ENCODE data around the gene CTU1.
"Not testable (repeated sequence)": the region's sequence is repeated elsewhere in the genome, so short reads cannot be mapped to it uniquely, and the experiment has no call there.

Gene CTU1

DNA sequence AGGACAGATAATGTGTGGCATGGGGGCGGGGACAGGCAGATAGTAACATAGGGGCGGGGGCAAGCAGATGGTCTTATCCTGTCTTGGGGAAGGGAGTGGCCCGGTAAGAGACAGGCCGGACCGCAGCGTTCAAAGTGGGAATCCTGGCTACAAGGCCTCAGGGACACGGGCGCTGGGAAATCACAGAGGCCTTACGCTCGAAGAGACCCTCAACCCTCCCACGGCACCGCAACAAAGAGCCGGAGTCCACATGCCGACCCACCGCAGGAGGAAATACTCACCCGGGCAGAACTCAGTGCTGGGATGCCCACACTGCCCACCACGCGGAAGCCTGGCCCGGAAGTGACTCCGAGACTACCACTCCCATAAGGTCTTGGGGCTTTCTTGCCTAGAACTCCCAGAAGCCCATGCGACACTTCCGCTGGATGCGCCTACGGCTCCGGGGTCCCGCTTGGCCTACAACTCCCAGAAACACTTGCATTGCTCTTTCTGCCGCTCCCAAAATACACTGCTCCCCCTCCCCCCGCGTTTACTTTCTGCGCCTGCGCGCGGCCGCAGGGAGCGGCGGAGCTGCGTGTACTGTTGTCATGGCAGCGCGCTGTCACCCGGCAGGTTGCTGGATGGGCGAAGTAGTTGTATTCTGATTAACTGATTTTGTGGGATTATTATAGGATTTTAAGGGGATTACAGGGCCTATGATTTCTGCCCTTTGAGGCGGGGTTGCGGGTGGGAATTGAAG lies at the start of gene CTU1:
CTU1 (minus strand) TSS at position 344 of the 739 bp plus-strand sequence. CDS start 3,840 bp downstream, outside the sequence.
- peak; percentile 100 for DNase-seq (ENCODE audit: low spot score)

DNA sequence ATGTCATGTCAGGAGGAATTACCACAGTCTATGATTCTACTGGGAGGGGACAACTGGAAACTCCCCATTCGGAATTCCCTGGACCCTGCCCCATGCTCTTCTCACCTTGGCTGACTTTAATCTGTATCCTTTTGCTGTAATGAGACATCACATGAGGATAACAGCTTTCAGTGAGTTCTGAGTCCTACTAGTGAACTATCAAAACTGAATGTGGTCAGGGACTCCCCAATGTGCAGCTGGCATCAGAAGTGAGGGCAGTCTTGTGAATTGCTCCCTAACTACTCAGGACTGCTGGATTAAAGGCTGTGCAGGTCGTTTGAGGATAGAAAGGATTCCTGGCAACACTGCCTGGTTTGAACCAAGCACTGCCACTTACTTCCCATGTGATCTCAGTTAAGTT lies 49.1 kb upstream of the CTU1 start:
- no peak for DNase-seq (ENCODE audit: low spot score)

DNA sequence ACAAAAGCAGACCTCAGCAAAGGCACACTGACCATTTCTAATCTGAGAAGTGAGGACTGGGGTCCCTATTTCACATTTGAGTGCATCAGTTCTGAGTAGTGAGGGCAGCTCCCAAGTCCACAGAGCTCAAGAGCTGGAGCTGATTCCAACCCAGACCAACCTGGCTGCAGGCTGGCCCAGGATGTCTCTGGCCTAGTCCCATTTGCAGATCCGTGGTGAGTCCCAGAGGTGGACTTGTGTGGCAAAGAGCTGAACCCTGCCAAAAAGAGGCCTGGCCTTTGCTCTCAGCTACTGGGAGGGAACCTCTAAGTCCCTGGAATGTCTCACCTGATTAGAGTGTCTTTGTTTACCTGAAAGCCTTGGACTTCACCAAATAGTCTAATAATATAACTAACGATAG lies 48.5 kb upstream of the CTU1 start:
- no peak for DNase-seq (ENCODE audit: low spot score)

DNA sequence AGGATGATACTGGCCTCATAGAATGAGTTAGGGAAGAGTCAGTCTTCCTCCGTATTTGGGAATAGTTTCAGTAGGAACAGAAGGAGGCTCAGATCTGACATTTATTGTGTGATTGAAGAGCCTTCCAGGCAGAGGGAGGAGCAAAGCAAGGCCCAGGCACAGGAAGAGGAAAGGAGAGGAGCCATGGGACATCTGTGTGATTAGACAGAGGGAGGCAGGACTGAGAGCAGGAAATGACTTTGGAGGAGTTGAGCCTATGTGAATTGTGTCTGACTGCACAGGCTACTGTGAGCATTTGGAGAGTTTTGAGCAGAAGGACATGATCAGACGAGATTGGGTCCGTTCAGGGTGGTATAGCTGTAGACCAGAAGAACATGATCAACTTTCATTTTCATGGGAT lies 42.4 kb upstream of the CTU1 start:
- no peak for DNase-seq (ENCODE audit: low spot score)

DNA sequence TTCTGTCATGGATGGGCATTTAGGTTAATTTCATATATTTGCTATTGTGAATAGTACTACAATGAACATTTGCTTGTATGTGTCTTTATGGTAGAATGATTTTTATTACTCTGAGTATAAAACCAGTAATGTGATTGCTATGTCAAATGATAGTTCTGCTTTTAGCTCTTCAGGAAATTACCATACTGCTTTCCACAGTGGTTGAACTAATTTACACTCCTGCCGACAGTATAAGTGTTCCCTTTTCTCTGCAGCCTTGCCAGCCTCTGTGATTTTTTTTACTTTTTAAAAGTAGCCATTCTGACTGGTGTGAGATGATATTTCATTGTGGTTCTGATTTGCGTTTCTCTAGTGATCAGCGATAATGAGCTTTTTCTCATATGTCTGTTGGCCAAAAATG lies 40.4 kb upstream of the CTU1 start:
- DNase-seq (ENCODE audit: low spot score) = no peak

DNA sequence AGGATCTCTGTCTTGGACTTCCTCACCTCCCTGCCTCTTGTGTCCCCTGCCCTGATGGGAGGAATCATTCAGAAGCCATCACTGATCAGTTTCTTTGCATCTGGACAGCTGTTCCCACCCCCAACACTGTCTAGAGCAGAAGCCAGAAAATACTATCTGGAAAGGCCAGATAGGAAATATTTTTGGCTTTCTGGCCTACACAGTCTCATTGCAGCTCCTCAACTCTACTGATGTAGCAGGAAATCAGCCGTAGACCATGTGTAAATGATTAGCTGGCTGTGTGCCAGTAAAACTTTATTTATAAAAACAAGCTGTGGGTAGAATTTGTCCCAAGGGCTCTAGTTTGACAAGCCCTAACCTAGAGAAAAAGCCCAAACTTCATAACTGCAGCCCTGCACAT lies 39.5 kb upstream of the CTU1 start:
- no peak for DNase-seq (ENCODE audit: low spot score)

DNA sequence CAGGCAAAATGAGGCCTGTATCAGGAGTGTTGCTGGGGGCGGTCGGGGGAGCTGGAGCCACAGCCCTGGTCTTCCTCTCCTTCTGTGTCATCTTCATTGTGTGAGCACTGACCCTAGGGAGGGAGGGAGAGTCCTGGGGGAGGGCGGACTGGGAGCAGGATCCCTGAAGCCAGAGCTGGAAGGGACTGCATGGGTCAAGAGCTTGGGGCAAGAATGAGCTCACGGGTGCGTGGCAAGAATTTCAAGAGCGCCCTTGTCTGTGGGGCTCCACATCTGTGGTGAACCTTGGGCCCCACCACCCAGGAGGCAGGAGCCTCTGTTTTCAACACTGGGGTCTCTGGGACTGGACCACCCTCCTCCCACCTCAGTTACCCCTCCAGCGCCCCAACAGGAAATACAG lies 38.5 kb upstream of the CTU1 start:
- no peak for DNase-seq (ENCODE audit: low spot score)

DNA sequence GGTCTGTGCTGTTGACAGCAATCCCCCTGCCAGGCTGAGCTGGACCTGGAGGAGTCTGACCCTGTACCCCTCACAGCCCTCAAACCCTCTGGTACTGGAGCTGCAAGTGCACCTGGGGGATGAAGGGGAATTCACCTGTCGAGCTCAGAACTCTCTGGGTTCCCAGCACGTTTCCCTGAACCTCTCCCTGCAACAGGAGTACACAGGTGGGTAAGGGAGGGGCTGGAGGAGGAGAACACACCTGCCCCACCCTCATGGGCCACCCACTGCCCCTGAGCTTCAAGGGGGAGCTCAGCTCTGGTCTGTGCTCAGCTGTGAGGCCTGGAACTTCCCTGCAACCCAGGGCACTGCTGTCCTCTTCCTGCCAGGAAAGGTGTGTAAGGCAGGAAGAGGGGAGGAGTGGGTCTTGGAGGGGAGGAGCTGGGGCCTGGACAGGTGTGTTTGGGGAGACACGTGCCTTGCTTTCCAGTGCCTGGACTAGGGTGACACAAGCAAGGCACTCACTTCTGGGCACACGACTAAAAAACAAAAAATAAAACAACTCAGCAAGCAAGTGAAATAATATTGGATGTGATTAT lies 37.8 kb upstream of the CTU1 start:
- DNase-seq (ENCODE audit: low spot score) = no peak

DNA sequence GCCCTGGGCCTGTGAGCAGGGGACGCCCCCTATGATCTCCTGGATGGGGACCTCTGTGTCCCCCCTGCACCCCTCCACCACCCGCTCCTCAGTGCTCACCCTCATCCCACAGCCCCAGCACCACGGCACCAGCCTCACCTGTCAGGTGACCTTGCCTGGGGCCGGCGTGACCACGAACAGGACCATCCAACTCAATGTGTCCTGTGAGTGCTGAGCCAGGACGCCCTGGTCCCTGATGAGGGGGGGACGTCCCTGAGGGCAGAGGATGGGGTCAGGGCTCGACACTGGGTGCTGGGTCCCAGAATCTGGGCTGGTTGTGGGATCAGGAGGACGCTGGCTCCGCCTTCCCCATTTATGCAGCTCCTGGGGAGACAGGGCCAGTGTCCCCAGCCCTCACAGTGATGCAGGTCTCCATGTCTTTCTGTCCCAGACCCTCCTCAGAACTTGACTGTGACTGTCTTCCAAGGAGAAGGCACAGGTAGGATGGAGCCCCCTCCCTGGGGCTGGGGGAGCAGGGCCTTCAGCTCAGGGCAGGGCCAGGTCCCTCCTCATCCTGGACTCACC lies 36.4 kb upstream of the CTU1 start:
- DNase-seq (ENCODE audit: low spot score) = no peak

DNA sequence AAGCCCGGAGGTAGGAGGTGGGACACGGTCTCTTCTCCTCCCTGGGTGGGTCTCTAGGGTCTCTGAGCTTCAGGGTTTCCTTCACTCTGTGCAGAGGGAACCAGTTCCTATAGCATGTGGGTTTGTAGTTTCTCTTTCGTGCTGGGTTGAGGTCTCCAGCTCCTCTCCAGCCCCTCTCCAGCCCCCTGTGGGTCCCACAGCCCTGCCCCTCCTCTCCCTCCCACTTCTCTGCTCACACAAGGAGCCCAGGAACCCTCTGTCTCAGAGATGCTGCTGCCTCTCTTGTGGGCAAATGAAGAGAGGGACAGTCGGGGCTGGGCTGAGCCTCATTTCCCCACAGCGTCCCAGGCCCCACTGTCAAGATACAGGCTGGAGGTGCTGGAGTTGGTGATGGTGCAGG lies 35.3 kb upstream of the CTU1 start:
- DNase-seq (ENCODE audit: low spot score) = no peak

DNA sequence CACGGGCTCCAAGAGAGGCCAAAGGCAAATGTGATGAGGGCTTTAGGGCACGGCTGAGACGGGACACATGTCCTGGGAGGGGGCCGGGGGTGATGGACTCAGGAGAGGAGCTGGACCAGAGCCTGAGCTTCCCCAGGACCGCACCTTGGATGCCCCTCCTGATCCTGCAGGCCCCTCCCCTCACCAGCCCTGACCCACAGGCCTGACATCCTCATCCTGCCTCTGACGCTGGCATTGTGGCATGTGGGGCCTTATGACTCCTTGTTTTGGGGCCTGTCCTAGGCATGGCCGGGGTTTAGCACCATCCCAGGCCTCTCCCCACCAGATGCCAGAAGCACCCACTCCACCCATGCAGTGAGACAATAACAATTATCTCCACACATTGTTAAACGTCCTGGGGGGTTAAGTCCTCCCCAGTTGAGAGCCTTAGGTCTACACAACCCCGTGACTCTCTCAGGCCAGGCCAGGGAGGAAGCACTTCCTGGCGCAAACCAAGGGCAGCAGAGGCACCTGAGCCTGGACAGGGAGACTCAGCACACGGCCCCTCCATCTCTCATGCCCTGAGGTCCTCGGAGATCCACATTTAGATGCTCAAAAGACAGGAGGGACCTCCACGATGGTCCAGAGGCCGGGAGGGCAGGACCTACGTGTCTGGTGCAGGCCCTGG lies 34.7 kb upstream of the CTU1 start:
- not testable (repeated sequence) for DNase-seq (ENCODE audit: low spot score)

DNA sequence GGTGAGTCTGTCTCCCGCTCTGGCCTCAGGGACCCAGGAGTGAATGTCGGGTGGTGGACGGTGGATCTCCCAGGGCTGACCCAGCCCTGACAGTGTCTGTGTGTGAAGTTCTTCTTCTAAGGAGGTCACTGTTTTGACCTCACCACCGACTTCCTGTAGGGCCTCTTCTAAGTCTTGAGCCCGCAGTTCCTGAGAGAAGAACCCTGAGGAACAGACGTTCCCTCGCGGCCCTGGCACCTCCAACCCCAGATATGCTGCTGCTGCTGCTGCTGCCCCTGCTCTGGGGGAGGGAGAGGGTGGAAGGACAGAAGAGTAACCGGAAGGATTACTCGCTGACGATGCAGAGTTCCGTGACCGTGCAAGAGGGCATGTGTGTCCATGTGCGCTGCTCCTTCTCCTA lies 33.9 kb upstream of the CTU1 start, which contains the start of gene SIGLEC7:
SIGLEC7 (plus strand) TSS at position 183 of the 400 bp plus-strand sequence; CDS start at position 252, 69 bp downstream.
- no peak for DNase-seq (ENCODE audit: low spot score)

DNA sequence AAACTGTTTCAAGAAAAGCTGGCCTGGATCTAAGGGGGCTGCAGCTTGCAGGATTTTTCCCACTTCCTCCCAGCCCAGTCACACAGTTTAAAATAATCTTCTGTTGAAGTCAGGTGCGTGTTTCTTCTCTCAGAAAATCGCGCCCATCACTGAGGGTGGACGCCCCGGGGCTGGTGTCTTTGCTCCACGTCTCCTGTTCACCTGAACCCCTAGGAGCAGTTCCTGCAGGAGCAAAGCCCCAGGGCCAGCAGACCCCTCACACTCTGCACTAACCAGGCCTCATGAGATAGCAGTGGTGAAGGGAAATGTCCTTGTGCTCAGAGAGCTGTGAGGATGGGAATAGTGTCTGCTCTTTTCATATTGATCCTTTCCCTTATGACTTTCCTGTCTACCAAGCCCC lies 33.0 kb upstream of the CTU1 start:
- no peak for DNase-seq (ENCODE audit: low spot score)

DNA sequence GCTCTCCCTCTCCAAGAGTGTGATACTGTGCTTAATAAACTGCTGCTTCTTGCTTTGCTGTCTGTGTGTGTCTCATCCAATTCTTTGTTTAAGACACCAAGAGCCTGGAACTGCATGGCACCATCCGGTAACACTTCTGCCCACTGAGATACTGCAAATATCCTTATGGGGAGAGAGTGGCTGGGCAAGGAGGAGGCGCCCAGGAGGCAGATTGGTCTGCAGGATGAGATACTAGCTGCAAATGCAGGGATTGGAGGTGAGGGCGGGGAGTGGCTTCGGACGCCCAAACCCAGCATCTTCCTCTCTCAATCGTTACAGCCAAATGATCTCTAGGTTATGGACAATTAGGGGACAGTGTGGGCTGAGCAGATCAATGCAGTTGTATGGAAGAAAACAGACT lies 32.2 kb upstream of the CTU1 start:
- DNase-seq (ENCODE audit: low spot score) = no peak

DNA sequence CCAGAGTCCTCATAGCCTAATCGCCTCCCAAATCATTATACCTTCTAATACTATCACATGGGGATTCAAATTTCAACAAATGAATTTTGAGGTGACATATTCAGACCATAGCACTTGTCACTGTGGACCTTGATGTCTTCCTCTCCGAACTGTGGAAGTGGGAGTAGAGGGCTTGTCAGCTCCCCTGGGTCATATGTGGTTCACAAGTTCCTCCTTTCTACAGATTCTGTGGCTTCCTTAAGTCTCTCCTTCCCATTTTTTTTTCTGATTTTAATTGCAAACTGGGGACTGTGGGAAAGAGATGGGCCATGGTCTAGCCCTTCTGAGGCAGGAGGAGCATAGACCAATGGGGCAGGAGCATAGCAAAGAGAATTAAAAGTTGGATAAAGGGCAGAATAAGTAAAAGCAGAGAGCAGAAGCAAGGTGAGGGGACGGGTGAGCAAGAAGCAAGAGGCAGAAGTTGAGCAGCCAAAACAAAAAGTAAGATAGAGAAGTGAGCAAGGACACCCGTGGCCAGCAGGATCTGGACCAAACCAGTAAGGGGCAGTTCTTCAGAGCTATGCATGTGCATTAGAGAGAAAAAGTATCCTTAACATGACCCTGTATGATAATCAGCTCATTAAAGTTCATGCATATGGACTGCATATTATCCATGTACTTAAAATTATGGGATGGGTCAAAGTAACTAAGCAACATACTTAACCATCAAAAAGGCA lies 31.2 kb upstream of the CTU1 start:
- DNase-seq (ENCODE audit: low spot score) = no peak

DNA sequence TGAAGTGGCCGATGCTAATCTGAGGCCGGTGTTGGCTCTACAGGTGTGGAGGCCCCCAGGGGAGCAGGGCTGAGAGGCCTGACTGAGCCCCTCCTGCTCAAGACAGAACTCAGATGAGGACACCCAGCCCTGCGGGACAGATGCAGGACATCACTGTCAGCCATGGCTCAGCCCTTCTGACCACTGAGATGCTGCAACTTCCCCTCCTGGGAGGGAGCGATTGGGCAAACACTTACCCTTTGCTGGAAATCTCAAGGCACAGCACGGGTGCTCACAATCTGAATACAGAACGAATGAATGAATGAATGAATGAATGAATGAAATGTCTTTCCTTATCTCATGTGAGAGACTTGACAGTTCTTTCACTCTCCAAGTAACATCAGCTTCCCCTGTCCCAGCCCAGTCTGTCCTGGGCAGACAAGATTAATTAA lies 30.4 kb upstream of the CTU1 start:
- DNase-seq (ENCODE audit: low spot score) = no peak

DNA sequence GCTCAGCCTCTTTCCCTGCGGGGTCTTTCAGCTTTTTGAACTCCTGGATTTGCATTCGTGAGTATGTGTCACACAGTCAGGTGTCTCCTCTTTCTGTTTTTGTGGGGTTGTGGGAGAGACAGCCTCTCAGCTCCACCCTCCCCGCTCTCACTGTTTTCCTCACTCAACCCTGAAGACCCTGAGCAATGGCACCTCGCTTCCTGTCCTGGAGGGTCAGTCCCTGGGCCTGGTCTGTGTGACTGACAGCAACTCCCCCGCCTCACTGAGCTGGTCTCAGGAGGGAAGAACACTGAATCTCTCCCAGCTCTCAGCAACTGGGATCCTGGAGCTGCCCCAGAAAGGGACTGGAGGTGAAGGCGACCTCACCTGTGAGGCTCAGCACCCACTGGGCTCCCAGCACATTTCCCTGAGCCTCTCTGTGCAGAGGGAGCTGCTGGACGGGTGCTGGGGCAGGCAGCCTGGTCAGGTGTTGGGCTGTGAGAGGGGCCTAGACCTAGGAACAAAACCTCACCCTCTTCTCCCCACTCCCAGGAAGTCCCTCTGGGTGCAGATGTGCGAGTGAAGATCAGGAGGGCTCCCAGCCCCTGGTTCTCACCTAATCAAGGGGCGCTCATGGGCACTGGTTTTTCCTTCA lies 29.7 kb upstream of the CTU1 start:
- no peak for DNase-seq (ENCODE audit: low spot score)

DNA sequence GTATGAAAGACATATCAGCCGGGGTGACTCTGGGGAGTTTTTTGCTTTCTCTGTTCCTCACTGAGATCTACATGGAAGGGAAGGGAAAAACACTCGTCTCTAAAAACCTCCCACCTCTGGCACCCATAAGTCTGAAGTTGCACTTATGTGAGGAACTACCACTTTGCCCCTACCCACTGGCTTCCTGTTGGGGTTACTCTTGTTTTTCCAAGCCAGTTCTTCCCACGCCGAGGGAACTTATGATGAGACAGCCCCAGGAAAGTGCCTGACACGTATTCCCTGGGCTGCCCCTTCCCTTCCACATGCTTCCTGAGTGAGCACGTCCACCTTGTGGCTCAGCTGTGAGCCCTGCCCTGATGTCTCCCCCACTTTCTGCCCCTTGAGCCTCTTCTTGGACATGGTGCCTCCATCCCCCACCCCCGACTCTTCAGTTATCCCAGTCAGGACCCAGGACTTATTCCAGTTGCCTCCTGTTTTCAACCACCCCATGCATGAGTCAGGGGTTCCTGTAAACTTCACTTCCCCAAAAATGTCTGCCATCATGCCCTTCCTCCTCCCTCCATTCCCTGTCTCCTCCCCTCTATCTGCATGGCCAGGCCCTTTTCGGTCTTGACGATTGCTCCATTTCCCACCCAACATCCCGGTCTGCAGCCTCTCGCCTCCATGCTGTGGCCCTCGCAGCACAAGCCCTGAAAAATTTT lies 28.8 kb upstream of the CTU1 start:
- no peak for DNase-seq (ENCODE audit: low spot score)

DNA sequence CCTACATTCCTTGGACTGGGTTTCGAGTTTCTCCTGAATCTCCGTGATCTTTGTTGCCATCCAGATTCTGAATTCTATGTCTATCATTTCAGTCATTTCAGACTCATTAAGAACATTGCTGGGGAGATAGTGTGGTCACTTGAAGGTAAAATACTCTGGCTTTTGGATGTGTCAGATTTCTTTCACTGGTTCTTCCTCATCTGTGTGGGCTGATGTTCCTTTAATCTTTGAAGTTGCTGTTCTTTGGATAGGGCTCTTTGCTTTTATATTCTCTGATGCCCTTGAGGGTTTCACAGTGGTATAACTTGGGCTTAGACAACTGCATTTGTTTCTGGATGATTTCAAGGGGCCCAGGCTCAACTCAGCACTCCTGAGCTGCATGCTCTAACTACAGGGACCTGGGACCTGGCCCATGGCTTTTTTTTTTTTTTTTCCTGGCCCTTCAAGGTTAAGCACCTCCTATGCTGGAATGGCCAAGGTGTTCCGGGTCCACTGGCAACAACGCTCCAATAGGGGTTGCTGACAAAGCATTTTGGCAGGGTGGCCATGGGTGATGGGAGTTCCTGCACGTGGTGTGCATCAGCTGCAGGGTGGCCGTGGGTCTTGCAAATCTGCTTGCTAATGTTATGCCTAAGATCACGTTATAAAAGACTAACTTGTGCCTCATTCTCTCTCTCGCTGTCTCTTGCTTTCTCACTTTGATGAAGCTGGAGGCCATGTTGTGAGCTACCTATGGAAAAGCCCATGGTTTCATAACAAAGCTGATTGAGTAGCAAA lies 28.0 kb upstream of the CTU1 start:
- DNase-seq (ENCODE audit: low spot score) = no peak

DNA sequence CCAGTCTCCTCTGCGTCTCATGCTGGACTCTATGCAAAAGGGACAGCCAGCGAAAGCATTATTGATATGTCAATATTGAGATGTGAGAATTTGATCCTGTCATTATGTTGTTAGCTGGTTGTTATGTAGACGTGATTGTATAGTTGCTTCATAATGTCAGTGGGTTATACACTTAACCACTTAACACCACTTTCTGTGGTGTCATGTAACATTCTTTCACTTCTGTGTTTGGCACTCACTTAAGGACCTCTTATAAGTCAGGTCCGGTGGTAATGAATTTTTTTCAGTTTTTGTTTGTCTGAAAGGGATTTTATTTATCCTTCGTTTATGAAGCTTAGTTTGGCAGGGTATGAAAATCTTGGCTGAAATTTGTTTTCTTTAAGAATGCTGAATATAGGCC lies 26.8 kb upstream of the CTU1 start:
- no peak for DNase-seq (ENCODE audit: low spot score)

All from SW480 (cell line).